ENCODE measurements around the gene VWA8.

DNA sequence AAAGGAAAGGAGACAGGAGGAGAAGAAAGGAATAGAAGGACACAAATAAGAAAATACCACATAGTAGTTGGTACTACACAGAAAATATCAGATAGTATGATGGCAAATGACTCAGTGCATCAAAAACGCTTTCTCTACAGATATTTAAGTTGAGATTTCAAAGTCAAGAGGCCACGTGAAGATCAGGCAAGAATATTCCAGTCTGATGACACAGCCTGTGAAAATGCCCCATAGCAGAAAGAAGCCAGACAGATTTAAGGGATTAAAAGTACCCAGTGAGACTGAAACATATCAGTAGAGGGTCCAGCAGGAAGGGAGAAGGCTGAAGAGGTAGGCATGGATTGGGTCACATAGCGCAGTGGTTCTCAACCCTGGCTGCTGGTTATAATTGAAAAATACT lies 113.7 kb downstream of the VWA8 start:
- no peak for TF ChIP-seq ZBTB21 (tag by site-specific recombination; IDR thresholded peaks at IDR 0.05)
- TF ChIP-seq ZNF416 (tag by site-specific recombination; IDR thresholded peaks at IDR 0.05) = no peak
- TF ChIP-seq SP2 (tag by site-specific recombination; IDR thresholded peaks at IDR 0.05) = no peak
- TF ChIP-seq, protein P1, sequence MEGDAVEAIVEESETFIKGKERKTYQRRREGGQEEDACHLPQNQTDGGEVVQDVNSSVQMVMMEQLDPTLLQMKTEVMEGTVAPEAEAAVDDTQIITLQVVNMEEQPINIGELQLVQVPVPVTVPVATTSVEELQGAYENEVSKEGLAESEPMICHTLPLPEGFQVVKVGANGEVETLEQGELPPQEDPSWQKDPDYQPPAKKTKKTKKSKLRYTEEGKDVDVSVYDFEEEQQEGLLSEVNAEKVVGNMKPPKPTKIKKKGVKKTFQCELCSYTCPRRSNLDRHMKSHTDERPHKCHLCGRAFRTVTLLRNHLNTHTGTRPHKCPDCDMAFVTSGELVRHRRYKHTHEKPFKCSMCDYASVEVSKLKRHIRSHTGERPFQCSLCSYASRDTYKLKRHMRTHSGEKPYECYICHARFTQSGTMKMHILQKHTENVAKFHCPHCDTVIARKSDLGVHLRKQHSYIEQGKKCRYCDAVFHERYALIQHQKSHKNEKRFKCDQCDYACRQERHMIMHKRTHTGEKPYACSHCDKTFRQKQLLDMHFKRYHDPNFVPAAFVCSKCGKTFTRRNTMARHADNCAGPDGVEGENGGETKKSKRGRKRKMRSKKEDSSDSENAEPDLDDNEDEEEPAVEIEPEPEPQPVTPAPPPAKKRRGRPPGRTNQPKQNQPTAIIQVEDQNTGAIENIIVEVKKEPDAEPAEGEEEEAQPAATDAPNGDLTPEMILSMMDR (tag by site-specific recombination; IDR thresholded peaks at IDR 0.05) = no peak
- no peak for TF ChIP-seq ZNF132 (tag by site-specific recombination; IDR thresholded peaks at IDR 0.05; ENCODE audit: borderline replicate concordance)
- TF ChIP-seq KLF9 (tag by site-specific recombination; IDR thresholded peaks at IDR 0.05; ENCODE audit: low read depth) = no peak
- no peak for TF ChIP-seq MYNN (tag by site-specific recombination; IDR thresholded peaks at IDR 0.05; ENCODE audit: borderline replicate concordance)
- no peak for TF ChIP-seq ZNF768 (tag by site-specific recombination; IDR thresholded peaks at IDR 0.05)
- no peak for TF ChIP-seq ZNF184 (tag by site-specific recombination; IDR thresholded peaks at IDR 0.05)
